ENCODE results near the gene USP37.

DNA sequence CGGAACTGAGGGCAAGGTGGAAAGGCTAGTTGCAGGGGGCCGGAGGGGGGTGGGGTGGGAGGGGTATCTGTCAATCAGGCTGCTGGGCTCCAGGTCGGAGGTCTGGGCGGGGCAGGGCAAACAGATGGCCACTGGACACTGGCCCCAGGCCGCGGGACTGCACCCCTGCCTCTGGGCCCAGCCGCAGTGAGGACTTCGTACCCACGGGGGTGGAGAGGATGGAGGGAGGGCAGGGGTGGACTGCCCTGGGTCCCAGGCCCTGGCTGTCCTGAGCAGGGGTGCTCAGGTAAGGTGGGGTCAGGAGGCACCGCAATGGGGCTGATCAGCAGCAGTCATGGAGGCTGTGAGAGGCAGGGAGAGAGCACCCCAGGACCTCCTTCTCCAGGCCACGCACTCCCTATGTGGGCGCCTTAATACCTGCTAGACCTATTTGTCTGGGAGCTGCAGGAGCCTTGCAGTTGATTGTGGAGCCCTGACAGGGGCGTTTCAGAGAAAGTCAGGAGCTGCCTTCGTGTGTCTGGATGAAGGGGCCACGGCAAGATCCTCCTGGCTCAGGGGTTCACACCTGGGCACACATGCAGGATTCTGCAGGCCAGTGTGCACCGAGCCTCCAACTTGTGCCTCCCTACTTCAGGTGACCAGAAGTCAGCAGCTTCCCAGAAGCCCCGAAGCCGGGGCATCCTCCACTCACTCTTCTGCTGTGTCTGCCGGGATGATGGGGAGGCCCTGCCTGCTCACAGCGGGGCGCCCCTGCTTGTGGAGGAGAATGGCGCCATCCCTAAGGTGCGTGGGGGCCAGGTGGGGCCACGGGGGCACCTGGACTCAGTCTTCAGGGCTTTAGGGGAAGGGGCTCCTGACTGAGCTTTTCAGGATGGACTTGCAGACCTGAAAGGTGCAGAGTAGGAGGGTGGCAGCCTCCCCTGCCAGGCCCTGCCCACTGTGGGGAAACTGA, 166.9 kb downstream of the USP37 start:
- TF ChIP-seq CTCF (IDR thresholded peaks at IDR 0.05; ENCODE audit: insufficient read depth, low read depth, low read length) = no peak
- no peak for TF ChIP-seq EZH2 (IDR thresholded peaks at IDR 0.05; ENCODE audit: insufficient read depth, low read length)
